Activated T-cell treated with anti-CD3 and anti-CD28 coated beads, Interleukin-2, amount 50 U/mL, for 48 hours (primary cell): Measurements from ENCODE around the gene GTPBP1.

ENCODE experiments used
- DNase-seq, 2 experiments: peaks; one replicate each; pipeline ENCODE4 v3.0.0-alpha.2; 2020

Gene GTPBP1

DNA sequence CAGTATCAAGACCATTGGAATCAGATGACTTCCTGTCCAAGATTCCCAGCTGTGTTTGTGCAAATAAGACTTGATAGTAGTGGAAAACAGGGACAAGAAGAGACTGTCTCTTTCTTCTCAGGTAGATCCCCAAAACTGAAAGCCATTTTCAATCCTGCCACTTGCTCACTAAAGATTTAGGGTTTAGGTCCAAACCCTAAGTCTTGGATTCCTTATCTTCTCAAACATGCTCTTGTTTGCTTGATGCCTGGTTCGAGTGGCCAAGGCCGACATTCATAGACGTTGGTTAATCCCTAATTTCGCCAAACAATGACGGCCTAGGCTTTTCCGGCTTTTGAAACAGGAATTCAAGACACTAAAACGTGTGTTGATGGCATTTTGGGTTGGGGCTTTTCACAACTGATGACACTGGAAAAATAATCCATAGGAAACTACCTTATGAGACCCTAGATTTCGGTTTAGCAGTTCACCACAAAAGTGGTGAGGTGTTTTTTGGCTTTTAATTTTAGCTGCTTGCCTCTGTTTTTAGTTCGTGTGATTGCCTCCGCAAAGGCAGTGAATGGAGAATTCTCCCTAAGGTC is 1.0 kb upstream of the GTPBP1 start:
- no peak for DNase-seq

DNA sequence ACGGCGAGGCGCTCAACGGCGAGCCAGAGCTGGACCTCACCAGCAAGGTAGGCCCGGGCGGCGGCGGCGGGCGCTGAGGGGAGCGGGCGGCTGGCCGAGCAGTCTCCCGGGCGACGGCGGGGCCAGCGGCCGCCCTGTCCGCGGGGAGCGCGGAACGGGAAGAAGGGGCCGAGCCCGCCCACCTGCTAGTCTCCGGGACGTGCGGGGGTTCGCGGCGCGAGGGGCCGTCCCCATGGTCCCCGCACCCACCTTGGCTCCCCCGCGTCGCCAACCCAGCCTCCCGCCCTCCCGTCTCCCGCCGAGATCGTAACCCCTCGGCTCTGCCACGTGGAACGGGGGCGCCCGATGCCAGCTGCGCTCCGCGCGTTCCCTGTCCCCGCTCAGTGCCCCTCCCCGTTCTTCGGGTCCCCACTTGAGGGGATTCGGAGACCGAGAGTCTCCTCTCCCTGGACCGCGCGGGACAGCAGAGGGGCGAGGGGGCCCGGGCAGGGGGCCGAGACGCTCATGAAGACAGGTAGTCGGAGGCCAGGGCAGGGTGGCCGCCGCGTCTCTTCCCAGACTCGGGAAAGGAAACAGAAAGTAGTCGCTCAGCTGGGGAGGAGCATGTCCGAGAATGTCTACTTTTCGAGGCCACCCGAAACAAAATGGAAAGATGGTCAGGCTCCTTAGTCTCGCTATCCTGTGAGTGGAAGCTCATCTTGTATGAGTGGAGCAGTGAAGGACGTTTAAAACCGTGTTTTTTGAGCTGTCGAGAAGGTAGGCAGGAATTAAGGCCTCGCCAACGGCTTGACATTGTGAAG is 557 bp downstream of the GTPBP1 start:
- peak; percentile 52 to 62 for DNase-seq

DNA sequence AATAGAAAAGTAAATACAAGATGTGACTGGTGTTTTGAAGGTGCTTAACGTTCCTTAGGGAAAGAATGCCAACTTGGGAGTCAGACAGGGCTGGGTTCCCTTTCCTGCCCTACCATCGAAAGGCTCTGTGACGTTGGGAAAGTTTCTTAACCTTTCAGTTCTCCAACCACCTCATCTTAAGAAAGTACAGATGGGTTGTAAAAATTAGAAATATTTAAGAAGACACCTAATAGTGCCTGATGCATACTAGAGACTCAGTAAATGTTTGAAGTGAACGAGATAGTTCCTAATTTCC is 1.1 kb downstream of the GTPBP1 start:
- DNase-seq = no peak

DNA sequence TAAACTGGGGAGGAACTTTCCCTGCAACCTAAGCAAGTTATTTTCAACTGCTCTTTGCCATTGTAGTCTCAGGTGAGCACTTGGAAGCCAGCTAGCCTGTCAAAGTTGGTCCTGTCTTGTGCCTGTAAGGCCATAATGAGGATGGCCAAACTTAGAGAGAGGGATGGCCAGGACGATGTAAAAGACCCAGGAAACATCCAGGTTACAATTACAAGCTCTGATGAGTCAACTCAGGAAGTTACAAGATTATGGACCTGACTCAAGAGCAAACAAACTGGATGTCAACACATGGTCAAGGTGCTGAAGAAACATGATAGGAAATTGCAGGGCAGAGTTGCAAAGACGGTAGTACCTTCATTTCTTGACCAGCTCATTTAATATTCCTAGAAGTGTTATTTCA is 1.6 kb downstream of the GTPBP1 start:
- no peak for DNase-seq

DNA sequence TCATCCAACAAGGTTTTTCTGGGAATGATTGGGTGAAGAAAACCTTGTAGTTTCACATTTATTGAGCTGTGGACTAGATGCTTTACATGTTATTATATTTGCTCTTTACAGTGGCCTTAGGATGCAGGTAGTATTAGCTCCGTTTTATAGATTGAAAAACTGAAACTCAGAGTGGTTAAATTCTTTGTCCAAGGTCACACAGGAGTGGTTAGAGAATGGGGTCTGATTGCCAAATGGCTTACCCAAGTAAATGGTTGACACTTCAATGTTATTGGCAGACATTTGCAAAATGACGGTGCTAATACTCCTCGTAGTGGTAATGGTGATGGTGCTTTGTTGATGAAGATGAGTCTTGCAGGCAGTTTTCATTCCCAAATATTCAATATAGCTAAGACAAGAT is 2.2 kb downstream of the GTPBP1 start:
- no peak for DNase-seq

DNA sequence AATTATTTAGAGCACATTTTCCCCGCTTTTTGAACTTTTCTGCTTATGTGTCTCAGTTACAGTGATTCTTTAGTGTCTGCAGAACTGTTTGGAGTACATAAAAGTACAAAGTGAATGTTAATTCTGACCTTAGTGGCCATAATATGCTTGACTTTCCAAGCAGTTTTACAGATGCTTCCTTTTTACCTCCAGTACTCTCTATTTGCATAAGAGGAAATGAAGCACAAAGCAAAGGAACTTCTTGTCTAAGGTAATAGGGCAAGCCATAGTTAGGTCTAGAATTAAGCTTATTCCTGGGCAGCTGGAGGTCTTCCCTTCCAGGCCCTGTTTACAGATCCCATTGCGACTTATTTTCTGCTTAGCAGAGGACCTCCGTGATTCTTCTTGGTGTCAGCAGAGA is 3.6 kb downstream of the GTPBP1 start:
- DNase-seq = no peak

DNA sequence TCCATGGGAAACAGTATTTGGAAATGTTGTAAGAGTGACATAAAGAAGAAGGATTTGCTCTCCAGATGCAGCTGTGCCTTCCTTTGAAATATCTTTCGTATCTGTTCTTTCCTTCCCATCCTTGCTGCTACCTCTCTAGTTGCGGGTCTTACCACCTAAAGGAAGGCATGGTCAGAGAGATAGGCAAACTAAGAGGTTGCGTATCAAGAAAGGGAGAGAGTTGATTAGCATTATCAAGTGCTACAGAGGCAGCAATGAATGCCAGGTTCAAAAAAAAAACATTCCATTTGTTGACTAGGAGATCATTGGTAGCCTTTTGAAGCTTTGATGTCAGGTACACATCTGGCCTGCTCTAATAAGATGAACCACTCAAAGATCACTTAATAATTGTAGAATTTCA is 4.6 kb downstream of the GTPBP1 start:
- DNase-seq = no peak

DNA sequence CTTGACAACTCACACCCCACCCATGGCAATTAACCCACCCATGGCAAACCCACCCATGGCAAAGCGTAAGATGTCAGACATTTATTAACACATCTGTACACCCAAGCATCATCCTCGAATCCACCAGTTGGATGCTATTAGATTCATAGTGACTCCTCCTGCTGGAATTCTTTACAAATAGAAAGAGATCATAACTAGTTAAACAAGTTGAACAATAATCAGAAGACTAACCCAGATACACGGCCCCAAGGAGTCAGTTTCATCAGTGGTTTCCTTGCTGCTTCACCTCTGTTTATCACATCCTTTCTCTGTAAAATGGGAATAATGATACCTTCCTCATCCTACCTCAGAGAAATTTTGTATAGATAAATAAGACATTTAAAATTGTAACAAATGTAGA is 5.1 kb downstream of the GTPBP1 start:
- DNase-seq = no peak

DNA sequence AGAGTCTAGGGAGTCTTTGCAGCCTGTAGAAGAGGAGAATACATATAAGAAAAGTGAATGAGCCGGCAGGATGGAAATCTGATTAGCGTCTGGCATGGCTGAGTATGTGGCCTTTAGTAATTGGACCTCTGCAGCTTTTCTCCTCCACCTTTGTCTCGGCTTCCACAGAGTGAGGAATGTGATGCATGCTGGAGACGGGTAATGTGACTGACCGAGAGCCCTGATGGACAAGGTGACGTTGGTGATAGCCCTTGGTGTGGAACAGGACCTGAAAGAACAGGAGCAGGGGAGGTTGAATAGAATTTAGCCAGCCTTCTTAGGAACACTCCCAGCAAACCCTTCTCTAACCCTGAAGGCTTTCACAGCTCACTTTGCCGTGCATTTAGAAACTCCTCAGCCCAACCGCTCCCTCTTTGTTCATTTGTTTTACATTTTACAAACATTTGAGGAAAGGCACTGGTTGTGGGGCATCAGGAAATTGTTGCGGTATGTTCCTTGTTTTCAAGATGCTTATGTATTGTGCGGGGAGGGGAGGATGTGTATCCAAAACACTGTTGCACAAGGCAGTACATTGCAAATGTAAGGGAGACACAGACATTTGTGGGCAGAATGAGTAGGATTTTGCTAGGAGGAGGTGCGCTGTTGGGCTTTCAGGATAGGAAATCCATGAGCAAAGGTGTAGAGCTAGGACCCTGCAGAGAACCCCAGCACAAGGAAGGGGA is 6.9 kb downstream of the GTPBP1 start:
- DNase-seq = no peak

DNA sequence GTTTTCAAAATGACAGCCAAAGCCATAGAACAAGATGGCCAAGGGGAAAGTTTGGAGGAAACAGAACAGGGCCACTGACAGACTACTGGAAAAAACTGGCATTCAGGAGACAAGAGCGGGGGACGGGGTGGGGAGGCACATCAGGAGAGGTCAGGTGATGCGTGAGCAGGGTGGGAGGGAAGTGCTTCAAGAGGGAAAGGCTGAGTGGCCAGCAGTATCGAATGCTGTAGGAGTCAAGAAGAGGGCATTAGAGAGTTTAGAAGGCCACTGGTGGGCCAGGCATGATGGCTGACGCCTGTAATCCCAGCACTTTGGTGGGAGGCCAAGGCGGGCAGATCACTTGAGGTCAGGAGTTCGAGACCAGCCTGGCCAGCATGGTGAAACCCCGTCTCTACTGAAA is 8.2 kb downstream of the GTPBP1 start:
- DNase-seq = no peak

DNA sequence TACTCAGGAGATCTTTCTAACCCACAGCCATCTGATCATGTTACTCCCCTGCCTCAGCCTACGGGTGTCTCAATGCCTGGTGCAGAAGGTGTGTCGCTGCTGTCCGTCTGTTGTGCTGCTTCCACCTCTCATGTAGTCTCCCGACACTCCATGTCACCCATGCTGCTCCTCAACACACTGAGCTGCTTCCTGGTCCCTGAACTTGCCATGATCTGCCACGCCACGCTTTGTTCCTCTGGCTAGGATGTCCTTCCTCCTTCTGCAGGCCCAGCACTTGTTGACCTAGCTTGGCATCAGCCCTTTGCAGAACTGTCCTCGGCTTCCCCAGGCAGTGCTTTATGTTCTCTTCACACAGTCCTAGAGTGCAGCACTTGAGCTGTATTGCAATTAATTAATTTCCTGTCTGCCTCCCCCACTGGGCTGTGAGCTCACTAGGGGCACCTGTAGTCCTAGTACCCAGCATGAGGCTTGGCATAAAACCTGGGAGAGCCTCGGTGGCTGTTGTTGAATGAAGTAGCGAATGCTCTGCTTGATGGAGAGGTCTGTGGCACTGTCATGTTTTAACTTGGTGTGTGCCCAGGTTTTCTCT is 9.5 kb downstream of the GTPBP1 start:
- no peak for DNase-seq

DNA sequence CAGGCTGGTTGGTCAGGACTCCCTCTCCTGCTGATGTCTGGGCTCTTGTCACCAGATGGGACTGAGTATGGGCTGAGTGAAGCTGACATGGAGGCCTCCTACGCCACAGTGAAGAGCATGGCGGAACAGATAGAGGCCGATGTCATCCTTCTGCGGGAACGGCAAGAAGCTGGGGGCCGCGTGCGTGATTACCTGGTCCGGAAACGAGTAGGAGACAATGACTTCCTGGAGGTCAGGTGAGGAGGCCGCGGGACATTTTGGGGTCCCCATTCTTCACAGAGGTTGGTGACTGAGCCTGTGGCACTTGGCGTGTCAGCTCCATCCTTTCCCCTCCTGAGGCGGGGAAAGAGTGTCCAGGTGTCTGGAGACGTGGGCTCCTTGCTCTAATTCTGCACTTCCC is 10.1 kb downstream of the GTPBP1 start:
- no peak for DNase-seq

DNA sequence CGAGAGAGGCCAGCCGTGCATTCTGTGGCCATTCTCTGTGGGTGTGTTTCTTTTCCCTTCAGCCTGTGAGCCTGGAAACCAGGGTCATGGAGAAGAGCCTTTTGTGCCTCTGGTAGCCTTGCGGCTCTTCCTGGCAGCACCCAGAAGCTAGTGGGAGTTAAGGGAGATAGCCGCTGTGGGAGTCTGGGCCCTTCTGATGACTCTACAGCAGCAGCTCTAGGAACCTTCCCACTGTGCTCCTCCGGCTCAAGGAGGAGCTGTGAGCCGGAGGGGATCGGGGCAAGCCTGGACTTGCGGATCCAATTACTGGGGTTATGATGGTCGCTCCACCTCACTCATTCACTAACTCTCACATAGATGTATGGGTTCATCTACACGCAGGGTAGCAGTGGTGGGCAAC is 10.5 kb downstream of the GTPBP1 start:
- DNase-seq = no peak

DNA sequence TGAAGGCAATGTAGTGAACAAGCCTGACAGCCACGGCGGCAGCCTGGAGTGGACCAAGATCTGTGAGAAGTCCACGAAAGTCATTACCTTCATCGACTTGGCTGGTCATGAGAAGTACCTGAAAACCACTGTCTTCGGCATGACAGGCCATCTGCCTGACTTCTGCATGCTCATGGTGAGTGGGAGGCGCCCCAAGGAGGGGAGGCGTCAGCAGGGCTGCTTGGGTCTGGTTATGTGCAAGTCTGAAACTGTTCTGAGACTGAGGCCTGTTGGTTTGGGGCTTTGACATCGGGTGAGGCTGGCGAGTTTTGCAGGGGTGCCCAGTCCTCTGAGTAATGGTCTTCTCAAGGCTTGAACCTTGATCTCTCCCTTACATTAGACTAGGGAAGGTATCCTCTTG is 11.1 kb downstream of the GTPBP1 start:
- no peak for DNase-seq

DNA sequence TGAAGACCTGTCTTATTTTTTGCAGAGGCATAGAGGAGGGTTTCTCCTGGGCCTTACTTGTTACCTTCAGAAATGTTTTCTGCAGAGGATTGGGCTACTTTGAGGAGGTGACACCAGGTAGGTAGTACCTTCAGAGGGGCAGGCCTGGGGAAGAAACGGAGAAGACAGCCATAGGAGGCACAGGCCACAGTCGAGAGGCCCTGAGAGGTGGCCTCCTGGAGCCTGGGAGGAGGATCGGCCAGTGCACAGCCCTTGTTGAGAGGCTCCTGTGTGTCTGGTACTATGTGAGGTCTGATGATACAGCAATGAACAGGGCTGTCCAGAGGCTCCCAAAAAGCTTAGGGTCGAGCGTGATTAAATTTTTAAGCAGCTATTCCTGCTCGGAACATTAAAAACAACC is 11.5 kb downstream of the GTPBP1 start:
- DNase-seq = no peak

DNA sequence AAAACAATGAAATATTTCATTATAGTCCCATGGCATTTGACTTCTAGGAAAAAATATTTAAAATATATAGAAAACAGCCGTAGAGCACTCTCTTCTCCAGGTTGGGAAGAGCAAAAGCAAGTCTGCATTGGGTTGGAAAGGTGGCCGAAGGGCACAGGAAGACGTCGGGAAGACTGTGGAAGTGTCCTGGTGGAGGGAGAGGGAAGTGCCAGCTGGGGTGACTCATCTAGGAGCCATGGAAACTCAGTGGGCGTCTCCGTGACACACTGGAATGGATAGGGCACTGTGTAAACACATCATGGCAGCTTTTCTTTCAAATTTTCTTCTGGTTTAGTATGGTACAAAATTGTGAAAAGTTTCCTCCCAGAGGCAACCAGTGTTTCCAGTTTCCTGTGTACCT is 12.7 kb downstream of the GTPBP1 start:
- no peak for DNase-seq

DNA sequence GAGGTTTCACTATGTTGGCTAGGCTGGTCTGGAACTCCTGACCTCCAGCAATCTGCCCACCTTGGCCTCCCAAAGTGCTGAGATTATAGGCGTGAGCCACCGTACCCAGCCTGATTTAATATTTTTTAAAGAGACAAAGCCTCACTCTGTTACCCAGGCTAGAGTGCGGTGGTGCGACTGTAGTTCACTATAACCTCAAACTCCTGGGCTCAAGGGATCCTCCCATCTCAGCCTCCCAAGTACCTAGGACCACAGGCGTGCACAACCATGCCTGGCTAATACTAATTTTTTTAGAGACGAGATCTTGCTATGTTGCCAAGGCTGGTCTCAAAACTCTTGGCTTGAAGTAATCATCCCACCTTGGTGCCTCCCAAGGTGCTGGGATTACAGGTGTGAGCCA is 13.5 kb downstream of the GTPBP1 start:
- no peak for DNase-seq

DNA sequence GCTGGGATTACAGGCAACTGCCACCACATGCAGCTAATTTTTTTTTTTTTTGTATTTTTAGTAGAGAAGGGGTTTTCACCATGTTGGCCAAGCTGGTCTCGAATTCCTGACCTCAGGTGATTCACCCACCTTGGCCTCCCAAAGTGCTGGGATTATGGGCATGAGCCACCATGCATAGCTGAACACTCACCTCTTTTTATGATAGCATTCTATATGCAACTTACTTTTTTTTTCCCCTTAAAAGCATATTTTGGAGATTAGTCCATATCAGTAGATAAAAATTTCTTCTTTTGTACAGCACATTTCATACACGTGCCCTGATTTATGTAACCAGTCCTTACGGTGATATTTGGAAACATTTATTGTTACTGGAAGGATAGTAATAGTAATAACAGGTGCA is 14.6 kb downstream of the GTPBP1 start:
- DNase-seq = no peak

DNA sequence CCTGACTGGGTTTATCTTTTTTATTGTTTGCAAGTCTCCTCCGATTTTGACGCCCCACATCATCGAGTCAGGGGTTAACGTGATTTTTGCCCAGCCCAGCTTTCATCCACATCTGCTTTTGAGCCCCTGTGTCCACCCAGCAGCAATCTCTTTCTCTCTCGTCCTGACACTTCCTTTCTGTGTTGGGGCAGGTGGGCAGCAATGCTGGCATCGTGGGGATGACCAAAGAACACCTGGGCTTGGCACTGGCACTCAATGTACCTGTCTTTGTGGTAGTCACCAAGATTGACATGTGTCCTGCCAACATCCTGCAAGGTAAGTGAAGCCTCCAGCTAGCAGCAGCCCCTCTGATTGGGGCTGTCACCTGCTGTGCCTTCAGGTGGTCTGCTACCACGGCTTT is 15.8 kb downstream of the GTPBP1 start:
- no peak for DNase-seq

DNA sequence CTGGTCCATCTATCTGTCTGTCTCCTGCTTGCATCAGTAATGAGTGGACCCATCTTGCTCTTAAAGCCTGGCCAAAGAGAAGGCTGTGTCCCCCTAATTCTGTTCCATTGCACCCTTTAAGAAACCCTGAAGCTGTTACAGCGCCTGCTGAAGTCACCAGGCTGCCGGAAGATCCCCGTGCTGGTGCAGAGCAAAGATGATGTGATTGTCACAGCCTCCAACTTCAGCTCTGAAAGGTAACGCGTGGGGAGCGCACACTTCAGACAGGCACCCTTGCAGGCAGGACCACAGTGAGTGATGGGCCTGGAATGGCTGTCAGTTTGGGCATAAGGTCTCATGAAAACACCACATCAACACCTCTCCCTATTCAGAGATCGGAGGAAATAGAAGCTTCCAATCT is 18.4 kb downstream of the GTPBP1 start:
- no peak for DNase-seq

DNA sequence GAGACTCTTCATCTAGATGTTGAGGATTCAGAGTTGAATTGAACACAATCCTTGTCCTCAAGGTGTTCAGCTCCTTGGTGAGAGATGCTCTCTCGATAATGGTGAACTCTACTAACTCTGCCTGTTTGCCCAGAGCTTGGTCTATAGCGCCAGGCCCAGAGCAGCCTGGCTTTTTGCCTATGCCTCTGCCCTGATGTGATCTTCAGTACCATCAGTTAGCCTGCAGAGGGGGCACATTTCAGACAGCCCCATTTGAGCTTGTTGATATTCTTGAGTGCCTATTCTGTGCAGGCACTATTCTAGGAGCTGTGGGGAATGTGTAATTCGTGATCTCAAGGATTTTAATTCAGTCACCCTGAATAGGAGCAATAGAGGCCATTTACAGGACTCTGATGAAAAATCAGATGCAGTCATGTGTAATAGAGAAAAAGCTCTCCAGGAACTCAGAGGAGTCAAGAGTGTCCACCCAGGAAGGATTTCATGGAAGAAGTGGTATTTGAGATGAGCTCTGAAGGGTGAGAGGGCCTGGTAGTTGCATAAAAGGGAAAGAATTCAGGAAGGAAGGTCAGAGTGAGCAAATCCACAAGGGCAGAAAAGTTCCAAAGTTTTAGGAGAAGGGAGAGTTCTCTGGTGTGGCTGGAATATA is 19.3 kb downstream of the GTPBP1 start:
- no peak for DNase-seq

DNA sequence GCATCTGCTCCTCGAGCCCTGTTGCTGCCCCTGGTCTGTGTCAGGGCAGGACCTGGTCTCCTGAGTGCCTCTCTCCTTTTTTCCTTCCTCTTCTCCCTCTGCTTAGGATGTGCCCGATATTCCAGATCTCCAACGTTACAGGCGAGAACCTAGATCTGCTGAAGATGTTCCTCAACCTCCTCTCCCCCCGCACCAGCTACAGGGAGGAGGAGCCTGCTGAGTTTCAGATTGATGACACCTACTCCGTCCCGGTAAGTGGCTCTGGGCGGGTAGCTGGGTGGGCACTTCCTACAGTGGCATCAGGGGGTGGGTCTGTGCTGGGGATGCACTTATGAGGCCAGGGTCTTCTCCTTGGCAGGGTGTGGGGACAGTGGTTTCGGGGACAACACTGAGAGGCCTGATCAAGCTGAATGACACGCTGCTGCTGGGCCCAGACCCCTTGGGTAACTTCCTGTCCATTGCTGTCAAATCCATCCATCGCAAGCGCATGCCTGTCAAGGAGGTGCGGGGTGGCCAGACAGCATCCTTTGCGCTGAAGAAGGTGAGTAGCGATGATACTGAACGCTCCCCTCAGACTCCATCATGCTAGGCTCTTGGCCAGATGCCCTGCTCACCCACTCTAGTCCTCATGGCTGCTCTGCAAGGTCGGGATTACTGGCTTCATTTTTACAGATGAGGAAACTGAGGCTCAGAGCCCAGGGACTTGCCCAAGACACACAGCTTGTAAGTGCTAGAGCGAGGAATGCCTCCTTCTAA is 20.3 kb downstream of the GTPBP1 start:
- no peak for DNase-seq

DNA sequence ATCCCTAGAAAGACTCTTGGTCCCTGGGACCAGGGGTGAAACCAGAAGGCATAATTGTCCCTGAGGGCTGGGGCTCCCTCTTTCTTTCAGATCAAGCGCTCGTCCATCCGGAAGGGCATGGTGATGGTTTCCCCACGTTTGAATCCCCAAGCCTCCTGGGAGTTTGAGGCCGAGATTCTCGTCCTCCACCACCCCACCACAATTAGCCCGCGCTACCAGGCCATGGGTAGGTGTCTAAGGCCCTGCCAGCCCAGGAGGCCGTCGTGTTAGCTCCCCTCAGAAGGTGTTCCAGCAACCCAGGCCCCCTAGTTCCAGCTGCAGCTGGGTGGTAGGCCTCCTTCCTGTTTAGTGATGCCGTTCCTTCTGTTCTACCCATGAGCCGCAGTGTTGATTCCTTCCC is 21.4 kb downstream of the GTPBP1 start:
- no peak for DNase-seq
